ENCODE data around the gene SNX14. TPM values are rescaled to one million over a fixed set of nuclear protein-coding genes. Genes with fewer than 3 reads are reported as not detected.

SNX14 gene
- total RNA-seq, 2 experiments from 2014 or later = 50.0 to 52.8 TPM

Other genes with a start within 250 kb of the SNX14 start
- 1 to 10 TPM; 8.4 to 9.9 TPM for gene NT5E, start 143.8 kb downstream of the SNX14 start, total RNA-seq
- 100 to 1,000 TPM; 271 to 278 TPM for gene SYNCRIP, start 49.0 kb upstream of the SNX14 start, total RNA-seq